NCI-H2081 treated with DMSO at 0.1 percent for 48 hours (cell line): ENCODE measurements around the gene ERICH3.

Experiments used
- DNase-seq: peaks from one replicate; lab custom pipeline; 2025; lab: John Stamatoyannopoulos, UW

Gene ERICH3, protein sequence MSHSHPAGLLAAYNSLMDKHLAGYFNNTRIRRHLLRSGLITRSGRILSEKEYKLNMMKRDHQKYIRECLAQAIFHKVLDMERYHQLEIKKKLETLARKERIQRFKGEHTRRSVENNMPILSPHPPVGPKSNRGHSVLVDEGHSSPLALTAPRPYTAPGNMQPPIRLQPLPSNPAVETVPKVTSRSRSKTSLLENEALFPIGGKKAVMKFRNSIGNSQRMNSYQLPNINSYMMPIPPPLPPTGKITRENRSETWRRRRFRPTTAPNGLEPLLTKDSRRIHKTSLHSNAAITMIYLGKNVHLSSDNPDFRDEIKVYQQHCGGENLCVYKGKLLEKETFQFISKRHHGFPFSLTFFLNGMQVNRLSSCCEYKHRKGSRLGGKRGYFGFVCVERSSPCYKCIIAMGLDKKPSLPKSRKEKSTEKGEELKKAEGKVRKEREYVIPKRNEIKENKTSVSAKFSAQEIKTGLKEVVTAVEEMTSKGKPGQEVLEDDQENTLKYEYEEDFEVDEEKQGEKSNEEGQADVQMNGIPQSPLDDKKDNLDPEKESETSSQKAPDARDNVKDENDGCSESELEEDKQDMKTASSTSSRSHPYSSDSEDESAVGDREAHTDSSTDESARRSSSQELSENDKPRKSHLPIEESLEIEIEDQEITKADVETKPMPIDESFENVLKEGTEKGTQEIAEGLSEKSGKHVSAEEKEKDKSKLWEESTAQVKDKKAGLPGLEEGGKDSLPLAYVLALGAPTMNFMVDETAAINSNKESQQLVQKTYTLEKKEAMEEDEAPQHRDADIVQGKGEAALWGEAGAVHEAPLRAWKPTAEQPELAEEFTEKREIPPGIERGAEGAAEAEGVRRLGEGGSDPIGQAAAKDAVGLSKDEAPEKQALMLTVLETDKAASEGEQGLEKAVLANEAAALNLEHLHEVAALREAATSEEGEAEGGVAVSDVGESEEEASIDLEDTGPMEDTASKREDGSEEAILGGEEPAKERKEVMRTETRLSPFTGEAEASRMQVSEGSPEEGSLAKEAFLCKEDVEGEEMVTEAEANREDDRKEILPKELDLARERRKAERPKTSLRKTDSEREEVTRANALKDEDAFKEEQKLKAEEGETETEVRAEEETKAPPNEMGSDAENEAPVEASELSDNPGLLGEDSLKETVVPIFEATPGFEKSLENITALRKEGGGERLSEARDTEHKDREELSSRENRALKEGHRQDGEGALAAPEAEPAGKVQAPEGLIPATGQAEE (N-terminal part only)

DNA sequence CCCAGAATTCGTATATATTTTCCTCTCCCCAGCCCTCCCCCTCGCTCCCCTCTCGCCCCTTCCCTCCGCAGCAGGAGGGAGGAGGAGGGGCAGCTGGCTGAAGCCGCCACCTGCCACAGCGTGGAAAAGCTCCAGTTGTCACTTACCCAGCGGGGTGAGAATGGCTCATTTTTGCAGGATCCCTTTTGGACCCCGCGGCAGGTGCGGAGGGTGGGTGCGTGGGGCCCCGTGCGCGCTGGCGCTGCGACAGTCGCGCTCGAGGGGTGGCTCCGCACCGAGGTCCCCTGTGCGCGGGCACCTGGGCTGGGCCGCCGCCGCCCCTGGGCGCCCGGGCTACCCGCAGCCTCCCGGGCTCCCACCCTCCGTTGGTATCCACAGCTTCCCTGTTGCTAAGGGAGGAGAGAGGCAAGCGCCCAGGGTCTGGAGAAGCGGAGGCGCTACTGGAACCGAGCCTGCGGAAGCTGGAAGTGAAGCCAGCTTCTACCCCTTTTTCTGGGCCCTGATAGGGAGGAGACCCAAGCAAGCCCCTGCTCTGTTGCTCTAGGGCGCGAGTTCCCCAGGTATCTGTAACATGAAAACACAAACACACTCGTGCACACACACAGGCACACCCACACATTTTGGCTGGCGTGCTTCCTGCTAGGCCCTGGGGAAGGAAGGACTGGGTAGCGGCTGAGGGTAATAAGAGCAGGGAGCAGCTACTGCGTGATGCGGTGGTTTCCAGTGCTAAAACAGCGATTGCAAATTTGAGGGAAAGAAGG is at the start of gene ERICH3:
TSS of gene ERICH3 (minus strand) at position 442 of the 761 bp plus-strand sequence. CDS start at position 169, 273 bp downstream.
- DNase-seq = no peak

DNA sequence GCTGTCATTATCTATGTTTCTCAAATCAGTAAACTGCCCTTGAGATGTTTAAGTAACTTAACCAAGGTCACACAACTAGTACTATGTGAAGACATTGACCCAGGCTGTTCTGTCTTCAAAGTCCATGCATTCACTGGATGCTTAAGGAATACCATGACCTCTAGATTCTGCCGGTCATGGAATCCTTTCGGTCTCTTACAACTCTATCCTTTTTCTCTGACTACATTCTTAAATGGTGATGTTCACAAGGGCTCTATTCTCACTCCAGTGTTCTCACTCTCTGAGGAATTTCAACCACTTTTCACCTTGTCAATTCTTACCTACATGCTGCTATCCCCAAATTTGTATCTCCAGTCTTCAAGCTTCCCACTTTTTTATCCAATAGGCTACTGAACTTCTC is 44.0 kb upstream of the ERICH3 start:
- DNase-seq = no peak

DNA sequence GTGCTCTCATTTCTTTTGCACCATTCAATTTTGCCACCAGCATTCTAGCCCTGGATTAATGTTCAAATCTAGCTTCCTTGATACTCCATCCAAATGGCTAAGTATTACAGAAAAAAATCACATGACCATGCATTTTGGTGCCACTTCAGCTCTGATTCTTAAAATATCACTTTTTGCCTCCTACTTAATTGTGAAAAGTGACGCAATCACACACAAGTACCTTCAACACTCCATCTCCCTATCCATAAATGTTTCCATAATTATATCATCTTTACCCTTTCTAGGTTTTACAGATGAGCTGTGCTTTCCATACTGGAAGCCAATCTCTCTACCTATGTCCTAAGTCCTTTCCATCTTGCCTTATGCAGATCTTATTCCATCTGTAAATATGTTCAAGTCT is 43.2 kb upstream of the ERICH3 start:
- DNase-seq = no peak

DNA sequence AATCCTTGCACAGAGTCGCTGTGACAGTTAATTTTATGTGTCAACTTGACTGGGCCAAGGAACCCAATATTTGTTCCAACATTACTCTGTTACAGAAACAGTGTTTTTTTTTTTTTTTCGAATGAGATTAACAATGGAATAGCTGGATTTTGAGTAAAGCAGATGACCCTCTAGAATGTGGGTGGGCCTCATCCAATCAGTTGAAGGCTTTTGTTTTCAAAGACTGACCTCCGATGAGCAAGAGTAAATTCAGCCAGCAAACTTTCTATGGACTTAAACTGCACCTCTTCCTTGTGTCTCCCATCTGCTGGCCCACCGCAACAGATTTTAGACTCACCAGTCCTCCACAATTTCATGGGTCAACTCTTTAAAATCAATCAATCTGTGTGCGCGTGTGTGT is 42.2 kb upstream of the ERICH3 start:
- no peak for DNase-seq

DNA sequence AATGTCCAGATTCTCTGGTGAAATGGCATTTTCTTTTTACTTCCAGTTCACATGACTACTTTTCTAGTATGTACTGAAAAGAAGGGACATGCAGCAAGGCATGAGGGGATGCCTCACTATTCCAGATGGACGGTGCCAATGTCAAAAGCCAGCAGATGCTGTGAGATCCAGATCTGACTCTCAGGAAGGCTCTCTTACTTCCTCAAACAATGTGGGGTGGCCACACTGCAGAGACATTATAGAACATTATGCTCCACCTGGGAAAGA is 41.6 kb upstream of the ERICH3 start:
- DNase-seq = no peak

DNA sequence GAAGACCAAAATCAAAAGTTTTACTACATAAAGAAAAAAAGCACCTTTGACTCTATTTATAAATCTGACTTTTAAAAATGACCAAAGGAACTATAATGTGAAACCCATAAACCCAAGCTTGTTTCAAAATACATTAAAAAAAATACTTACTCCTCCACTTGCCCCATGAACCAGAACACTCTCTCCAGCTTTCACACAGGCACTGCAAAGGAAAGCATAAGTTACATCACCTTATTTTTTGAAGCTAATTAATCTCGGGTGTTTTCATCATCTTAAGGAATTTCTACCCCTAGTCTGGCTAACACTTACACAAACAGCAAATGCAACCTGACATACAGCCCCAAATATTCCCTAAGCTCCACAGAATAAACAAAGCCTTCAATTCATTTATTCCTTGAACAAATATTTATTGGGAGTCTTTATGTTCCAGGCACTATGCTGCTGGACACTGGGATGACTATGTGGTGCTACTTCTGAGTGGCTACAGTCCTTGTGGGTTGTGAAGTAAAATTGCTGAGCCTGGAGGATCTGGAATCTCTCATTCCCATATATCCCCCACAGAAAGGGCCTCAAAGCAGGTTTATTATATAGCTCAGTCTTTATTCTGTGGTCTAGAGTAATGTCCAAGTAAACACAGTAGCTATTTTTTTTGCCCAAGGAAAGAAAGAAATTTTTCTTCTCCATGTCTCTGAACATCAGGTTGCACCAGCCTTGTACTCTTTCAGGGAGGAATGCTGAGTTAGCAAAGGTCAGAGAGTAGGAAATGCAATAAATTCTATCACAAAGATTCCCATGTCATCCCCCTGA is 41.0 kb upstream of the ERICH3 start:
- no peak for DNase-seq

DNA sequence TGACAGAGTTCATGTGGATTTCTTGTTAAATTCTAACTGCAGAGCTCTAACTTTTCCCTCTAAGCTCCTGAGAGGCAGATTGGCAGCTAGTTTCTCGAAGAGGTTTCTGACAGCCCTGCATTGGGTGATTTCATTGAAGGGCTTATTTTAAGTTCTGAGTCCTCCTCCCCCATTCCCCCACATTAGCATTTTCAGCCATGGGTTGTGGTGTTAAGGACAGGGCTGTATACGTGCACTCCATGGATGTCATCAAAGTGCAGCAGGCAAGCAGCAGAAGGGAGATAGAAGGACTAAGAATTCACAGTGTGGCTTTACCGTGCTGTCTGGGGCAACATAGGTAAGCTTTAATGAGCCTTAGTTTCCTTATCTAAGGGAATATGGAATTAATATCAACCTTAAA is 40.3 kb upstream of the ERICH3 start:
- DNase-seq = no peak

DNA sequence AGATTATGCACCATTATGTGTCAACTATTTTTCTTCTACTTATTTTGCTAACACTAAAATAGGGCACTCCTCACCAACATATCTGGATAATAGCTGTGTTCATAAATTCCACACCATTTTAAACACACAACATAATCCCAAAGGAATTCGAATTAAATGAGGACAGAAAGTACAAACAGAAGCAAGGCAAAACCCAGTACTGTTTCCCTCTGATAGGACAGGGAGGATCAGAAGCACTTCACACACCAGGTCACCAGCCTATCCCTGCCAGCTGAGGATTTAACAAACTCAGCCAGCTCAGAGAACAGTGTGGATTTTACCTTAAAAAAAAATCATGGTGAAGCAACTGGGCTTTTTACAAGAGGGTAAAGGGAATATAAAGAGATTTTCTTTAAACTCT is 39.3 kb upstream of the ERICH3 start:
- DNase-seq = no peak

DNA sequence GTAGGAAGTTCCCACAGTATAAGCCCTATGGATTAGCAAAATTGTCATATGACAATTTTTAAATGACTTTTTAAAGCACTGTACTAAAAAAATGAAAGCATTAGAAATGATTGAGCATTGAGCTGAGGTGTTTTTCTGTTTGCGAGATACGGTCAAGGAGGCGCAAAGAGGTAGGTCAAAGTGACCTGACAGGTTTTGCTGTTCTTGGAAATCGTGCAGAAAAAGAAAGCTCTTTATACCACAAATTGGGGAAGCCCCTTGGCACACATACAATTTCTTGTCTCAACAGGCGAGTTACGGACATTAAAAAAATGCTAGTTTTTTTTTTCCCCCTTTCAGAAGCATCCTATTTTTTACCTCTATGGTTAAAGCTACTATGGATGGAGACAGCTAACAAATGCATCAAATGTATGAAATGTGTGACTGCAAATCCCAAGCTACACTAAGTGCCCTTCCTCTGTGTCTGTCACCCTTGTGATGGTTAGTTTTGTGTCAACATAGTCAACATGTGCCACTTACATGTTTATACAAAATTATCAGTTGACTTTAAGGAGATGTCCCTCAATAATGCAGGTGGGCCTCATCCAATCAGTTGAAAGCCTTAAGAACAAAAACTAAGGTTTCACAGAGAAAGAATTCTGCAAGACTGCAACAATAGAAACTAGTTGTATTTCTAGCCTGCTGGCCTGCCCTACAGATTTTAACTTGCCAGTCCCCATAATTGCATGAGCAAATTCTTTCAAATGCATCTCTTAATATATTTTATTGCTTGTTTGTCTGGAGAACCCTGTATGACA is 30.0 kb upstream of the ERICH3 start:
- DNase-seq = no peak

DNA sequence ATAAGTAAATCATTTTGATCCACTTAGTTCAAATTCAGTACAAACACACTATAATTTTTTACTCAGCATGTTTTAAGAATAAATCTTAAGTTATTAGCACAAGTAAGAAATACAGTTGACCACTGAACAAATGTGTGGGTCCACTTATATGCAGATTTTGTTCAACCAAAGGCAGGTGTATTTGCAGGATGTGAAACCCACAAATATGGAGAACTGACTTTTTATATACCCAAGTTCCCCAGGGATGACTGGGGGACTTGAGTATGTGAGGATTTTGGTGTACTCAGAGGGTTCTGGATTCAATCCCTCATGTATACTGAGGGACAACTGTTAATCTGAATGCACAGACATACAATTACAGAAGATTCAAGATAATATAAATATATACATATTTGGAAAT is 25.7 kb upstream of the ERICH3 start:
- no peak for DNase-seq

DNA sequence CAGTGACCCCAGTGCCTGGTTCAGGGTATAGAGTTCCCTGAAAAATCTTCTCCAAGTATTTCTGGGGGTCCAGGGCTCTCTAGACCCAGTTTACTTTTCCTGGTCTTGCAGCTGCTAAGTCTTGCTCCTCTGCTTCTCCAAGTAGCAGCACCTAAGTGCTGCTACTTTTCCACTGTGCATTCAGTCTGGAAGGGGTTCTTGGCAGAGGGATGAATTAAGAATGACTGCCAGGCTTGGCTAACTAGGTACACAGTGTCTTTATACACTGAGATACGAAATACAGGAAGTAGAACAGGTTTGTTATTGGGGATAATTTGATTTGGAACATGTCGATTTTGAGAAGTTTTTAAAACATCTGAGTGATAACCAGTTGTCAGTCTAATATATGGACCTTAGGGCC is 24.2 kb upstream of the ERICH3 start:
- DNase-seq = no peak

DNA sequence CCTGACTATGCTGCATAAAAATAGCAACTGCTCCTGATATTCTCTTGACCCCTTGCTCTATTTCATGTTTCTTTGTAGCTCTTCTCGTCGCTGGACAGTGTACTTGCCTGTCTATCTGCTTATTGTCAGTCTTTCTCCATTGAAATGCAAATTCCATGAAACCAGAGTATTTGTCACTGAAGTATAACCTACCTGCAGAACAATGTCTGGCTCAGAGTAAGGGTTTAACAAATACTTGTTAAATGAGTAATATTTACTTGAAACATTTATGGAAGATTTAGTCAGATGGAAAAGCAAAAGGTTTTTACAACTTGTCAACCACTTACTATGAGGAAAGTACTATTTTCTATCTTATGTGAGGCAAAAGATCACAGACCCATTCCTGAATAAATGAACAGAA is 19.9 kb upstream of the ERICH3 start:
- DNase-seq = no peak

DNA sequence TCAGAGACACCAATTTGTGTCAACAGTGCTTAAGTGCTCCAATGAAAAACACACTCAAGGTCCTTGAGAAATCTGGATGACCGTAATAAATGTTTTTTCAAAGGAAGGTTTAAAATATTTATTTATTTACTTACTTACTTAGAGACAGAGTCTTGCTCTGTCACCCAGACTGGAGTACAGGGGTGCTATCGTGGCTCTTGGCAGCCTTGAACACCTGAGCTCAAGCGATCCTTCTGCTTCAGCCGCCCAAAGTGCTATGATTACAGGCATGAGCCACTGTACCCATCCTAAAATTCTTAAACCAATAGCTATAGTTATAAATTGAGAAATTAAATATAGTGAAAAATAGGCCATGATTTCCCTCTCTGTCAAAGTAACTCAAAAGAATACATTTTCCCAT is 17.3 kb upstream of the ERICH3 start:
- no peak for DNase-seq

DNA sequence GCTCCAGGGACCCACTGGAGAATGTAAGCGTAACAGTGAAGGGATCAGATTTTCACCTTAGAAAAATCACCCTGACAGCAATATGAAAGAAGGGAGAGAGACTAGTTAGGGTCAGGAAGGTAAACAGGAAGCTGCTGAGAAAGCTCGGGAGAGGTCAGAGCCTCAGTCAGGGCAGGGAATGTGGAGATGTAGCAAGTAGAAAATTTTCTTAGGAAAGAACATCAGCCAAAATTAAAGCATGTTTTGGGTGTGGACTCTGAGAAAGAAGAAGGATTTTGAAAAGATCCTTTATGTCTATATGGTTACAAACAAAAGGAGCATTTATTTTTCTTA is 16.7 kb upstream of the ERICH3 start:
- DNase-seq = no peak

DNA sequence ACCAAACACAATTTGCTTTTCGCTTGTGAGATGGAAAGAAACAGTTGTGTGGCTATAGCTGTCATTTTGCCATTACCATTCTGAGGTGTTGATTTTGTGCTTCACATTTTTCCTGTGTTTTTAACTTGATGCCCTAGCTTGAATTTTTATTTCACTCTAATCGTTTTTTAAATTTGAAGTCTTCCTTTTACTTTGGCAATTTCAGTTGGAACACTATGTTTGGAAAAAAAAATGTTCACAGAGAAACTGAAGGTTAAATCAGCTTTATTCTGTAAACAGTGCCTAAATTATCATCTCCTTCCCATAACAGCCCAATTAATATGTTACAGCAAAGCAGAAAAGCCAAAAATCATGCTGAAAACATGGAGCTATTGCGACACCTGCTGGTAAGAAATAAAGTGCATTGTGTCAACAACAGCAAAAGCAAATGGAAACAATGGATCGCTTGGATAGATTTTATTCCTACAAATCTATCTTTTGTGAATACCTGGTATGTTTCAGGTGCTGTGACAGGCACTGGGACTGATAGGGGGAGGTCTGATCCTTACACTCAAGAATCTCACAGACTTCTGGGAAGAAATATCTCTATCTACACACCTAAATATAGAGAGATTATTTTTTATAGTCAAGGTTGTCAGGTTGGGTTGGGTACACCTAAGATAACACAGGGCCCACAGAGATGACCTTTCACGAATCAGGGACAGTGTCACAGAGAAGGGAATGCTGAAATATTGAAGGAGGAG is 16.2 kb upstream of the ERICH3 start:
- peak; percentile 27 for DNase-seq

DNA sequence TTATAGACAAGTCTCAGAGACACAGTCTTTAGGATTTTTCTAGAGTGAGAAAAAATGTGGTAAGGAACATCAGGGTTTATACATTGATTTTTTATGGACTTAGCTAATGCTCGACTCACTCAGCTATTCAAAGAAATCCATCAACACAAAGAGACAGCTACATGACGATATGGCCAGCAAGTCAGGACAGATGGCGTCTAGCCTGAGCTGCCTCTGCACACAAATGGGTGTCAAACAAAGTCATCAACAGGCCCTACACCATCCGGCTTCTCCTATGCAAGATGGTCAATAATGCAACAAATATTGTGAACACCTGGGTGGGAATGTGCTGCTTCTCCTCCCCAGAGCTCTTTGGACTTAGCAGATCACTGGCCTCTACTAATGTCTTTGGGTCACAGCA is 13.3 kb upstream of the ERICH3 start:
- DNase-seq = no peak

DNA sequence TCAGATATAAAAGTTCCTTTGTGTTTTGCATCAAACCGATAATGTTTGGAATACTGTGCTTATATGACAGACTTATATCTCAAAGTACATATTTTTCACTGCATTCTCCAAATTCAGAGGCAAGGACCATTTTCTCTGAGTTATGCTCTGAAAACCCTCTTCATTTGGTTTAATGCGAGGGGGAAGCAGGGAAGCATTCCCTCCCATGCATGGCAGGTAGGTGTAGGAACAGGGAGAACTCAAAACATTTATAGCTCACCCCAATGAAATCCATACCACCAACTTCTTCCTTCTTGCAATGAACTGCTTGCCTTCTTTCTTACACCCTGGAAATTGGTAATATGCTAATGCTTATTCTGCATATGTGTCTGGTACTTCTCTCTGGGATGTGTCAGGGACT is 10.7 kb upstream of the ERICH3 start:
- no peak for DNase-seq

DNA sequence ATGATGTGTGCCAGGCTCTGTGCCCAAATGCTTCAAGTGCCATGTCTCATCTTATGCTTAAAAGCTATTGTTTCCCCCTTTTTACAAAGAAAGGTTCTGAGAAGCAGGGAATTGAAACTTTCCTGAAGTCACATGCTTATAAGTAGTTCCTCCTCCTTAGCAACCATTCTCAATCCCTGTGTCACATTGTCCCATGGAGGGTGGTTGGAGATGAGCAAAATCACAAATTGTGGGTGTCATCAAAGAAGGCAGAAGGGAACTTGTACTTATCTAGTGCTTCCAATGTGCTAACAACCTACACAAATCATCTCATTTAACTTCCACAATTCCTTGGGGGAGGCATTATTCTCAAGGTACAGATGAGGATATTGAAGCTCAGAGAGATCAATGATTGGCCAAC is 10.1 kb upstream of the ERICH3 start:
- DNase-seq = no peak

DNA sequence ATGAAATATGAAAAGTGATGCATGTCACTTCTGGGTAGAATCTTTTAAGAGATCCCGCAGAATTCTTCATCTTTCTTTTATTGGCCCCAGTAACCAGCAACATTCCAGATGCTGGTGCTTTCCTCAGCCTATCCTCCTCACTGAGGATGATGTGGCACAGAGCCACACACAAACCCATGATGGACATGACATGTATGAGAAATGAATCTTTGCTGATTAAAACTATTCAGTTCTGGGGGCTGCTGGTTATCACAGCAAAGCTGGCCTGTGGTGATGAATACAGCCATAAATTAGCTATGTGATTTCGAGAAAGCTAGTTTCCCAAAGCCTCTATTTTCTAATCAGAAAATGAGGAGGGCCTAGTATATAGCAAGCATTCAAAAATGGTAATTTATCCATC is 8.3 kb upstream of the ERICH3 start:
- DNase-seq = no peak

DNA sequence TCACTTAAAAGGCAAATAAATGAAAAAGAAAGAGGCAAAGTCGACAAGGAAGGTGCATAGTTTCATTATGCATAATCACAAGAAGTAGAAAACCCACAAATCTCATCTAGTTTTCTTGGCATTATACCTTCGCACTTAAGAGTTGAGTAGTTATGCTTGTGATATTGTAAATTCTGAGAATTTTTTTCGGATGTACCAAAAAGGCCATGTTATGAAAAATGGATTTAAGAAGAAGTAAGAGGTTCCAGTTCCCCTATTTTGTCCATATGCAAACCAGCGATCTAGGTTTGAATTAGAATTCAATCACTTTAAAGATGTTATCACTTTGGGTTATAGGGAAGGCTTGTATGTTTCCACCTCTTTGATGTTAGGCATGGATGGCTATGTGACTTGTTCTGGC is 7.9 kb upstream of the ERICH3 start:
- DNase-seq = no peak
